ENCODE results near the gene GINS3. TPM values are rescaled to one million over a fixed set of nuclear protein-coding genes. Genes with fewer than 3 reads are reported as not detected.

GINS3 gene
- total RNA-seq, 1 experiment from 2014 or later = 16.4 TPM

GRCh38 chr16:58352690-58353089 lies 39.6 kb upstream of the GINS3 start:
- no peak overlapping the region for H3K27ac ChIP-seq (ENCODE audit: insufficient read length, low read depth, low read length)
- no peaks in the 10 kb centered on the region for H3K23me2 ChIP-seq (ENCODE audit: insufficient read length, low read depth, low read length, poor library complexity, severe bottlenecking)
- no peaks in the 10 kb centered on the region for H3K79me2 ChIP-seq (ENCODE audit: insufficient read depth, low read length)
- no peak overlapping the region for H2BK15ac ChIP-seq (ENCODE audit: low read depth, low read length)
- no peak overlapping the region for H2BK5ac ChIP-seq (ENCODE audit: insufficient read length, low read length)
- H4K91ac ChIP-seq (ENCODE audit: insufficient read length, low read depth, low read length) = no peak overlapping the region
- no peak overlapping the region for H3K4ac ChIP-seq (ENCODE audit: low read depth, low read length)
- WGBS (ENCODE audit: extremely low coverage, insufficient read length, low lambda C conversion rate) = no CpG with 5 or more reads among the region's 8 CpGs
- H2AFZ ChIP-seq (ENCODE audit: low read length) = no peak overlapping the region
- no peaks in the 10 kb centered on the region for H3K79me1 ChIP-seq (ENCODE audit: insufficient read depth, low read depth, low read length, poor library complexity, severe bottlenecking)
- H3K9me3 Mint-ChIP-seq = peaks cover 17 to 30% of the 10 kb centered on the region in 2 experiments
- peaks cover 9% of the 10 kb centered on the region in 2 experiments for H3K4me1 Mint-ChIP-seq
- no peak for TF ChIP-seq CTCF (conservative IDR thresholded peaks at IDR 0.05)
- no peak overlapping the region for H3K14ac ChIP-seq (ENCODE audit: insufficient read depth, low read length)
- peaks cover 38% of the 10 kb centered on the region for H3K27me3 Mint-ChIP-seq (ENCODE audit: low read depth)
- no peak overlapping the region for H3K27ac Mint-ChIP-seq
- no peak overlapping the region for H2BK20ac ChIP-seq (ENCODE audit: low read depth, low read length, poor library complexity, severe bottlenecking)
- H4K8ac ChIP-seq (replicated peaks; ENCODE audit: insufficient read length, low read depth, low read length) = no peak overlapping the region
- H3K9me3 ChIP-seq (ENCODE audit: control insufficient read depth, low read depth, low read length) = peaks cover 6% of the 10 kb centered on the region
- no peak overlapping the region for H3K4me3 Mint-ChIP-seq
- no peak overlapping the region for H3K4me2 ChIP-seq (ENCODE audit: insufficient read depth, insufficient read length, low read length)
- H3K56ac ChIP-seq (ENCODE audit: insufficient read length, low read depth, low read length) = no peak overlapping the region
- no peak overlapping the region for H3K23ac ChIP-seq (ENCODE audit: insufficient read length, low read depth, low read length)
- no peak for DNase-seq
- no peaks in the 10 kb centered on the region for H3K4me1 ChIP-seq (ENCODE audit: insufficient read depth, low read length)
- no peak overlapping the region for H4K5ac ChIP-seq (ENCODE audit: insufficient read length, low read depth, low read length)
- H2BK12ac ChIP-seq (ENCODE audit: insufficient read length, low read depth, low read length) = no peak overlapping the region
- peaks cover 0 to 8% (median 3%) of the 10 kb centered on the region in 3 experiments; a peak in 3 of 7 replicates for H3K36me3 Mint-ChIP-seq (ENCODE audit: insufficient read depth in 1 of 3, low read depth in 3 of 3)
- H3K27me3 ChIP-seq (ENCODE audit: insufficient read depth, low read length) = no peaks in the 10 kb centered on the region; the same call in 1 of the 2 replicates
- no peak overlapping the region for H3T11ph ChIP-seq (ENCODE audit: low read length)
- H2BK120ac ChIP-seq (ENCODE audit: low read depth, low read length, poor library complexity, severe bottlenecking) = no peak overlapping the region
- H3K18ac ChIP-seq (ENCODE audit: insufficient read length, low read depth, low read length) = no peak overlapping the region
- H3K9ac ChIP-seq (ENCODE audit: extremely low read depth, insufficient read length, low read length) = no peak overlapping the region
- H4K20me1 ChIP-seq (ENCODE audit: control insufficient read depth, insufficient read depth, insufficient read length) = no peaks in the 10 kb centered on the region
- H2AK5ac ChIP-seq (ENCODE audit: insufficient read length, low read length) = no peak overlapping the region
